ENCODE data around the gene CNIH3.
"Not testable (repeated sequence)": the region's sequence is repeated elsewhere in the genome, so short reads cannot be mapped to it uniquely, and the experiment has no call there.

CNIH3 gene

DNA sequence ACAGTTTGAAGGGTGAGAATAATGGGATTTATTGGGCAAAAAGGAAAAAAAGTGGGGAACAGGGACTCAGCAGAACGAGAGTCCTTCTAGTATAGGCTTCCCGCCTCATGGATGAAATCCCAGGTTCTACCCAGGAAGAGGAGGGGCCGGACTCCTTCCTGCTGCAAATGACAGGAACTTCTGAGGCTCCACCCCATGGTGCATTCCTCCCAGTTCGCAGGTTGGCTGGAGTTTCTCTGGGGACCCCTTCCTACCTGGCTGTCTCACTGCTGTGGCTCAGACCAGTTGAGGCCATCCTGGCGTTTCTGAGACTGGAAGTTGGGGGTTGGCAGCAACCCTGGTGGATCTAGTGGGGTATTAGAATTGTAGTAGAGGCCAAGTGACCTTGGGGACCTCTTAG lies 27.5 kb downstream of the CNIH3 start:
- no peak for DNase-seq (ENCODE audit: low read depth)

DNA sequence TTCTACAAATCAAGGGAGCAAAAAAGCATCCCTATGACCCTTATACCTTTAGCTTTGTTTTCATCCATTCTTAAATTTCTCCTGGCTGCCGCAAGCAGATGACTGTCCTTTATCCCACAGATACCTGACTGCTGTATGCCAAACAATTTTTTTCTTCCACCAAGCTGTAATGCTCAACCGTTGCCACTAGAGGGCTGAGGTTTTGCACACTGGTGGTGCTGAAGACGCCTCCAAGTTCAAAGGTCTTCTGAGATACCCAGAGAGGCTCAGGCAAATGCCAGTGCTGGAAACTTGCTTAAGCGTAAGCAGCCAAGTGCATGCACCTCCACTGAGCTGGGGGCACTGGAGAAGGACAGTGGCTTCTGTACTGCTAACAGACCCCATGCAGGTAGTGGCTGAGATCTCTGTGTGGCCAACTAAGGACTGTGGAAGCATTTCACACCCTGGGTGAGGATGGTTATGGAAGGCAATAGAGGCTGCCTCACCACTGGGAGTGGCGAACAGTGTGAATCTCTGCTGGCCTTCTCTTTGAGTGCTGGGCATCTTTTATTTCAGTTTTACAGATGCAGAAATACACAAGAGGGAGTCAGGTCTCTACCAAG lies 28.5 kb downstream of the CNIH3 start:
- peak; percentile 53 for DNase-seq (ENCODE audit: low read depth)

DNA sequence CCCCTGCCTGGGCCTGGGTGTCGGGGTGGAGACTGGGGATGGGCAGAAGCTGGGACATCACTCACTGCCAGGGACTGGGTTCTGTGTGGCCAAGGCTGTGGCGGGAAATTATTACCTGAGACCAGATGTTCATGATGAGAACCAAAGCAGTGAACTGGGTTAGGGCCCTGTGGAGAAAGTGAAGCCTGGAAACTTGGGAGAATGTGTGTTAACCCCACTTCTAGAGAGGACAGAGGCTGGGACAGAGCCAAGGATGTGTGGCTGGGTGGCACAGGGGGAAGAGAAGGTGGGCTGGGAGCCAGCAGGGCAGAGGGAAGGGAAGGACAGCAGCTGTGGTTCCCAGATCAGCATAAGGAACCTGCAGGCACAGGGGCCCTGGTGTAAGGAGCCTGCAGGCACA lies 31.3 kb downstream of the CNIH3 start:
- no peak for DNase-seq (ENCODE audit: low read depth)

DNA sequence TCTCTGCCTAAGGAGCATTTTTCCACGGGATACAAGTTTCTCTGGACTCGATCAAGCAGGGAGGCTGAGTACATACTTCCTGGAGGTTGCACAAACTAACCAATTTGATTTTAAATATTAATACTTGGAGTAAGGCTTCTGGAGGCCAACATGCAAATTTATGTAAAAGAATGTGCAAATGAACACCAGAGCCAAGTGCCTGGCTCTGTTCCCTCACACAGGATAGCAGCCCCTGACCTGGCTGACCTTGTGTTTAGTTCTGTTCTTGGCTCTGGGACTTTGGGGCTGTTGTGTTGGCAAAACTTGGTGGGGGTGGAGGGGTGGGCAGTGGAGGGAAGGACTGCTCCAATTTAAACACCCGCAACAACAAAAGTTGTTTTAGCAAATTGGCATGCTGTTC lies 34.2 kb downstream of the CNIH3 start:
- no peak for DNase-seq (ENCODE audit: low read depth)

DNA sequence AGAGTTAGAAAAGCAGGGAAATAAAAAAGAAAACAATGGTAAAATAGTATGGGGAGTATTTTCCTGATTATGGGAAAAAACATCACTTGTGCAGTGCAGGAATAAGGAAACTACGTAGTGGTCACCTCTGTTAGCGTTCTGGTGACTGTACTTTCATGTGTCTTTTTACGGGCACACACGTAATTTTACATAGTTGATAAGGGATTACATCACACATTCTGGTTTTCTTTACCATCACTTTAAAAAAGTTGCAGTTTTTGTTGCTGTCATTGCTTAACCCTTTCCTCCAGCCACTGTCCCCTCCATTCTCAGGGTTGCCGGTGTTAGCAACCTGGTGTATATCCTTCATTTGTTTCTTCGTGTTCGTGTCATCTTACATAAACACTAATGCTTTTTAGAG lies 35.1 kb downstream of the CNIH3 start:
- no peak for DNase-seq (ENCODE audit: low read depth)

DNA sequence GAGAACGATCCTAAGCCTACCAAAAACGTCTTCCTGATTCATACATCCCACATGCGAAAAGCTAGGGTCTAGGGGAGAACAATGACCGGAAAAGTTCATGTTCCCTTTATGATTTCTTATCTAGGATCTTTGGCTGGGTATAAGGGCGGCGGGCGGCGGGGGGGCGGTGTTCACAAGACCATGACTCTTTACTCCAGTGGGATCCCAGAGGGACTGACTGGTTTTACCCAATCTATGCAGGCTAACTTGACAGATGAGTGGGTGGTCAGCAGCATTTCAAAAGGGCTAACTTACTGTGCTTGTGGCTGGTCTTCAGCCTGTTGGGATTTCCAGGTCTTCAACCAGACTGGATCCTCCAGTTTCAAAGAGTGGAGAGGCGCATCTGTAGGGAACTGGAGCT lies 40.3 kb downstream of the CNIH3 start:
- DNase-seq (ENCODE audit: low read depth): no peak

DNA sequence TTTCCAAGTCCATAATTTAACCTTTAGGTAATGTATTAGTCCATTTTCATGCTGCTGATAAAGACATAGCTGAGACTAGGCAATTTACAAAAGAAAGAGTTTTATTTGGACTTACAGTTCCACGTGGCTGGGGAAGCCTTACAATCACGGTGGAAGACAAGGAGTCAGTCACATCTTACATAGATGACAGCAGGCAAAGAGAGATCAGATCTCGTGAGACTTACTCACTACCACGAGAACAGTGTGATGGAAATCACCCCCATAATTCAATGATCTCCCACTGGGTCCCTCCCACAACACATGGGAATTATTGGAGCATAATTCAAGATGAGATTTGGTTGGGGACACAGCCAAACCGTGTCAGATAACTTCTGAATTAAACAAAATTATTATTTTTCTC lies 44.0 kb downstream of the CNIH3 start:
- DNase-seq (ENCODE audit: low read depth): no peak

DNA sequence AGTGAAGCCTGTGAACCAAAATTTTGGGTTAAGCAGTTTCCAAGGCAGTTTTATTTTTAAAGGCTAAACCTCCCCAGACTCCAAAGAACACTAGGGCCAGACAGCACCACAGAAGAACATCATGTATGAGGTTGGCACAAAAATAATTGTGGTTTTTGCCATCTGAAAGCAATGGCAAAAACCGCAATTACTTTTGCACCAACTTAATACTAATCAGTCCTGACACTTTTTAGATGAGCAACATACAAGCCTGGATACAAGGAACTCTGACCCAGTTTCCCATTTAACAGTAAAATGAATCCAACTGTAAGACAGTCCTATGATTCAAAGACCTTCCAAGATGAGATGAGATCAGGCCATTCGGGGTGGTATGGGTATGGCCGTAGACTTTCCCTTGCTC lies 46.8 kb downstream of the CNIH3 start:
- DNase-seq (ENCODE audit: low read depth): no peak

DNA sequence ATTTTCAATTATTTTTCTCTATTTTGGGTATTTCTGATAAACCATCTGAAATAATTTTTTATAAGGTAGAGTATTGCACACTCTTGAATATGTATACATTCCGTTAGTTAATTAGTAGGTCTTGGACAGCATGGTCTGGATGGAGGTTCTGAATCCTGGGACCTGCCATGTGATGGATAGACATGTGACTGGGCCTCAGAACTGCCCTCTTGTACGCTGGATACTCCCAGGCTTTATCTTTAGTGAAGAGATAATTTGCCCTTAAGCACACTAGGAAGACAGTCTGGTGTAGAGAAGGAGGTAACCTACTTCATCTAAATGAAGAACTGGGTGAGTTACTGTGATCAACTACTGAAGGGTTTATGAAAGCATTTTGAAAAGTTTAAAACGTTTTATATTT lies 48.9 kb downstream of the CNIH3 start:
- DNase-seq (ENCODE audit: low read depth): no peak

DNA sequence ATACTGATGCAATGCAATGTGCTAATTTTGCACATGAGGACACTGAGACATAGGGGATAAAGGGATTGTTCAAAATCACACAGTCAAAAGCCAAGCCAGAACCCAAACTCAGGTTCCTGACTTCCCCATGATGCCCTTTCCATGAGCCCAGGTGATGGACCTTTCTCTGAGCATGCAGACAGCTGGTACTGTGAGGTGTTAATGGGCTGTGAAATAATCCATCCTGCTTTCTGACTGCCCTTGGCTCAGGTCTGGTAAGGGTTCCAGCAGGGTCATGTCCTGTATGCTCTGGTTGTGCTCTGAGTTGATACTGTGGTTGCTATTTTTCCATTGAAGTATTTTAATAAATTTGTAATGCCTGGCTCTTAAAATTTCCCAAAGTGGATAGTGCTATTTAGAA lies 50.0 kb downstream of the CNIH3 start:
- no peak for DNase-seq (ENCODE audit: low read depth)

DNA sequence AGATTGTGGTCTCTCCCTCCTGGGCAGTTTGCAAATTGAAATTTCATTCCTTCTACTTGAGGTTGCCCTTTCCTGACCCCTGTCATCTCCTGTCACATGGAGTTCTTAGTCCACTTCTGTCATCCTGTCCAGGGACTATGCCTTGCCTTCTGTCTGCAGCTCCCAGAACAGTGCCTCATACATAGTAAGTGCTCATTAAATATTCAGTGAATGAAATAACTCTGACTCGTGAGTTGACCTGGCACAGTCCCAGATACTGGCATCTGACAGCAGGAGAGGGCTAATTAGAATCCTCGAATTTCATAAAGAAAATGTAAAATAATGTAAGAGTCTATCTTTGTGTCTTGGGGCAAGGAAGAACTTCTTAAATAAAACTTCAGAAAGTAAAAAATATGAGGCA lies 50.8 kb downstream of the CNIH3 start:
- no peak for DNase-seq (ENCODE audit: low read depth)

DNA sequence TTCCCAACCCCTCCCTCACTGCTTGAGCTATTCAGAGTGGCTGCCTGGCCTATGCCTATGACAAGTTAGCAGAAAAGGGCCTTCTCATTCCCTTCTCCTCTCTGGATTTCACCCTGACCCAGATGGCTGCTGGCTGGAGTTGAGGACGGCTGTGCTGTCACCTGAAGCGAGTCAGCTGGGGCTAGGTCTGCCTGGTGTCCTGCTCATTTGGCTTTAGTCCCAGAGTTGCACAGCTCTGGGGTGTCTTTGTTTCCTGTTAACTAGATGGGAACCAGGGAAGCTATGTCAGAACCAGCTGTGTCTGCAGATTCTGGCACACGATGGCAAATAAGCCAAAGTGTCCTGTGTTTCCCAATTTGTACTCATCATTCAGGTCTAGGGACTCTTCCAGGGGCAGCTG lies 52.9 kb downstream of the CNIH3 start:
- DNase-seq (ENCODE audit: low read depth): no peak

DNA sequence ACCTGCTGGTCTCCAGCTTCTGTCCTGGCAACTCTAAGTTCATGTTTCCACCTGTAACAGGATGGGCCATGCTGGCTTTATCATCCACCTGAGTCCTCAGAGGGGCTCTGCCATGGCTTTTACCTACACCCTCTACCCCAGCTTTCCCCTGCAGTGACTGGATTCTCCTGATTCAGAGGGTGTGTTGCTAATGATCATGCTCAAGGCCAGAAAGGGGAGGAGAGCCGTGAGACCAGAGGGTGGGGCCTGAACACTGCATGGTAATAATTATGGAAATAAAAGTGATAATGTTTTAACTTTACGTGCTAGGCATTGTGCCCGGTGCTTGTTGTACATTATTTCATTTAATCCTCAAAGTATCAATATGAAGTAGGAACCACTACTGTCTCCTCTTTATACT lies 53.3 kb downstream of the CNIH3 start:
- no peak for DNase-seq (ENCODE audit: low read depth)

DNA sequence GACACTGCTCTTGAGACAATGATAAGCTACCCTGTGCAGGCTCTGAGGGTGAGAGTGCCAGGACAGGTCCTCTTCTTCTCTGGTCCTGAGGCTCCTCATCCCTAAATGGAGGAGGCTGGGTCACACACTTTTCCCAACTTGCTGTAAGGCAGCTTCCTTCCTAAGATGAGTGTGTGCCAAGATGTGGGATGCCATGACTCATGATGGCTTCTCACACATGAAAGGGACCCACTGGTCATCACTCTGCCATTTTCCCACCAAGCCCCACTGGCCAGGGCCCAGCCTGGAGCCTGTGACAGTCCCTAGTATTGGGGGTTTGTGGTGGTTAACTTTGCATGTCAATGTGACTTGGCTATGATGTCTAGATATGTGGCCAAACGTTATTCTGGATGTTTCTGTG lies 54.4 kb downstream of the CNIH3 start:
- peak; percentile 12 for DNase-seq (ENCODE audit: low read depth)

DNA sequence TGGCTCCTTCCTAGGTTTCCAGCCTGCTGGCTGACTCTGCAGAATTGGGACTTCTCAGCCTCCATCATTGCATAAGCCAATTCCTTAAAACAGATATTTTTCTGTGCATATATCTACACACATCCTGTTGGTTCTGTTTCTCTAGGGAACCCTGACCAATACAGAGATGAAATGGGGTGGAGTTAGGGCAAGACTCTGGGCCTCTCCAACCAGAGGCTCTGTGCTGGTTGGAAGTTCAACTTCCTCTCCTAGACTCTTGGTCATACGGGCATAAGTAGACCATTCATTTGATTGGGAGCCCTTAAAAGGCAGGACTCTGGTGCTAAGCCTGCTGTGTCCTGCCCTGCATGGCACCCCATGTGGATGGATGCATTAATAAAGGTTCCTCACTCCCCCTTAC lies 55.0 kb downstream of the CNIH3 start:
- DNase-seq (ENCODE audit: low read depth): no peak

DNA sequence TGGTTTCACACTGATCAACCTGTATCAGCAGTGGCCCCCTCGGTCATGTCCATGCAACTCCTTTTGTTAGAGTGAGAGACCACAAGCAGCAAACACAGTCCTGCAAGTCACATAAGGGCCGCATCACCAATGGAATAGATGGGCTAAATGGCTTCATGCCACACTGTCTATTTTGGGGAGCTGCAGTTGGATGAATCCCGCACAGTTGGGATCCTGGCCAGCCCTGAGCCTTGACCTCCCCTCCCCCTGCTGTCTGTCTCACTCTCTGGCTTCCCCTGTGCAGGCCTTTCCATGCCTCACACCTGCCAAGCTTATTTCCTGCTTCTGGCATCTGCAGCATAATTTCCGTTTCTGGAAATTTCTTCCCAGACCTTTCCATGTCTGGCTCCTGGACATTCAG lies 57.0 kb downstream of the CNIH3 start:
- no peak for DNase-seq (ENCODE audit: low read depth)

DNA sequence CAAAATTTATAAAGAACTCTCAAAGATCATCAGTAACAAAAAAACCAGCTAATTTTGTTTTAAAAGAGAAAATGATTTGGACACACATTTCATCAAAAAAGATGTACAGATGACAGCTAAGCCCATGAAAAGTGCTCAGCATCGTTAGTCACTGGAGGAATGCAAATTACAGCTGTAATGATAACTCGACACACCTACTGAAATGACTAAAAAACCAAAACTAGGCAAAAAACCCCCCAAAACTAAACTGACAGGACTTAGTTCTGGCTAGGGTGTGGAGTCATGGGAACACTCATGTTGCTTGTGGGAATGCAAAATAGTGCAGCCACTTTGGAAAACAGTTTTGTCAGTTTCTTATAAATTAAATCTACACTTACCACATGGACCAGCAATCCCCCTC lies 59.5 kb downstream of the CNIH3 start:
- DNase-seq (ENCODE audit: low read depth): no peak

DNA sequence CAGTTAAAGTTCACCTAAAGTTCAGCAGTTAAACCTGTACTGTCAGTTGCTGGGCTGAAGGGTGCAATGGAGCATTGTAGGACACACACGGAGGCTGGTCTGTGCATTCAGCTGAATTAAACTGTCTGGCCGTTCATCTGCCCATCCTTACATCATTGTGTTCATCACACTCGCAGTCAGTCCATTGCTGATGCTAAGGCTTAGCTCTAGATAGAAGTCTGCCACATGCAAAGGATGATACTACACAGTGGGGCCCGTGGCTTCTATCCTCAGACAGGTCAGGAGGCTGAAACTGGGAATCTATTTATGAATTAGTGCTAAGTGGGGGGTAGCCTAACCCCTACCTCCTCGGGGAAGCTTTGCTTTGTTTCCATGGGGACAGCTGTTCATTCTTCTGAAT lies 60.4 kb downstream of the CNIH3 start:
- no peak for DNase-seq (ENCODE audit: low read depth)

DNA sequence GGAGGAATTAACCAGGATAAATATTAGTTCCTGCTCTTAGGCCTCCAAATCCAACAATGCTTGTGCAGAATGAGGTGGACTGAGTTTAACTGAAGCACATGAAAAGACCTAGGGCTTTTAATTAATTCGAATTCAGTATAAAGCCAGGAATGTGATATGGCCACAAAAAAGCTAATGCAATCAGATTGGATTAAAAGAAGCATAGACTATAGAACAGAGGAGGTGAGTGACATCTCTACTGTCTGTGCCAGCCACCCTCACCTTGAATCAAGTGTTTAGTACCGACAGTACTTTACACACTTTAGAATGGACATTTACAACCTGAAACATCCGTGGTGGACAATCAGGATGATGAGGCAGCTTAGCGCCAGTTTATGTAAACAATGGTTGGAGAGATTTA lies 62.1 kb downstream of the CNIH3 start:
- no peak for DNase-seq (ENCODE audit: low read depth)

DNA sequence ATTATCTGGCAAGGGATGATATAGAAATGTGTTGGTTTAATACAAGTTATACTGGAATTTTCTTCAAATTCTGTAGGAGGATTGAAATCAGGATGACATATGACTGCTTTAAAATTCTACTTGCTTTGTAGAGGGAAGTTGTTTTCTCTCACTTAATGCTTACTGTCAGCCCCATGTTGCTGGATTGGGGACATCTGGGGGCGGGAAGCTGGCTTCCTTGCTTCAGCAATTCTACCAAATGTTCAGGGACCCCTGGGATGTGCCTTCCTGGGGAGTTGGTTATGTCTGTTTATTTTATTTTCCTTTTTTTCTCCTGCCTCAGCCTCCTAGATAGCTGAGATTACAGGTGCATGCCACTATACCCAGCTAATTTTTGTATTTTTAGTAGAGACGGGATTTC lies 63.5 kb downstream of the CNIH3 start:
- no peak for DNase-seq (ENCODE audit: low read depth)

DNA sequence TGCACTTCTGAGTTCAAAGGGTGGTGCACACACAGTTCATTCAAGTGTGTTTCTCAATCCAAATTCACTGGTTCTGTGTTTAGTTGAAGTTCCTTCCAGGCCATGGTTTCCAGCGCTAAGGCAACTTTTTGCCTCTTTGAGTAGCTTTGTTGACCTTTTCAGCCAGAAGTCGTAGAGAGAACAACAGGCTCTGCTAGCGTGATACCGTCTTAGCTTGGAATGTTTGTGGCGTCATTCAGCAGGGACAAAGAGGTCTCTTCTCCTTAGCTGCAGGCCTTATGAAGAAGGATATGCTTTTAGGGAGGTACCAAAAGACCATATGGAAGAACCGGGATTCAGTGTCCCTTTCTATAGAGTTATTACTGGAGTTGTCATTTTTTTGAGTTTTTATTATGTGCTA lies 65.7 kb downstream of the CNIH3 start:
- no peak for DNase-seq (ENCODE audit: low read depth)

DNA sequence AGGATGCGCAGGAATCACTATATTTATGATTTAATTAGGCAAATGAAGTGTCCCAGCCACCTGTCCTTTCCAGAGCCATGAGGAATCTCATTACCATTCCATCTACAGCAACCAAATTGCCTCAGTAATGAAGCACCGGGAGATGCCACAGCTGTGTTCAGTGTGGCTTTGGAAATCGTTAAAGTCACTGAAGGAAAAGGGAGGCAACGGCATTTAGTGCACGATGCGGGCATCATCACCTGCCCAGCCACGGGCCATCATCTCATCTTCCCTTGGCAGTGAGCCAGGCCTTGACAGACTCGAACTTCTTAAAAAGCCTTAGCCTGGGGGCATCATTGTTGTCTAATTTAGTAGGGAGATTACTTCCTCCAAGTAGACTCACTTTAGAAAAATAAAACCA lies 67.8 kb downstream of the CNIH3 start:
- DNase-seq (ENCODE audit: low read depth): no peak

DNA sequence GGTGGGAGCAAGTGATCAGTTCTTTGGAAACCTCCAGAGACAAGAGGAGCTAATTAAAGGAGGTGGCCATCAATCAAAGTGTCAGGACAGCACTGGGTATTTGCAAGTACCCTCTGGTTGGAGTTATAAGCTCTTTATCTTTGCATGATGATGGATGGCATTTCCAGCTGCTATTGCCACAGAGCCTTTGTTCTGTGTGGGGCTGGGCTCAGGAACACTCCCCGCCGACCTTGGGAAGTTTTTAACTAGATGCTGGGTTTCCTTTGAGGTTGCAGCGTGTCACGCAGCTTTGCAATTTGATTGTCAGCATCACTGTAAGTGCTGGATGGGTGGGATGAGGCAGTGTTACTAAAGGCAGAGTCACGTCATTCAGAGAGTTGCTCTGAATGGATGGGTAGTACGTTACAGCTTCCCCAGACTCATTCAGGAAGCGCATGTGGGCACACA lies 68.9 kb downstream of the CNIH3 start:
- no peak for DNase-seq (ENCODE audit: low read depth)

DNA sequence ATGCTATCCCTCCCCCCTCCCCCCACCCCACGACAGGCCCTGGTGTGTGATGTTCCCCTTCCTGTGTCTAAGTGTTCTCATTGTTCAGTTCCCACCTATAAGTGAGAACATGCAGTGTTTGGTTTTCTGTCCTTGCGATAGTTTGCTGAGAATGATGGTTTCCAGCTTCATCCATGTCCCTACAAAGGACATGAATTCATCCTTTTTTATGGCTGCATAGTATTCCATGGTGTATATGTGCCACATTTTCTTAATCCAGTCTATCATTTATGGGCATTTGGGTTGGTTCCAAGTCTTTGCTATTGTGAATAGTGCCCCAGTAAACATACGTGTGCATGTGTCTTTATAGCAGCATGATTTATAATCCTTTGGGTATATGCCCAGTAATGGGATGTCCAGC lies 70.0 kb downstream of the CNIH3 start:
- not testable (repeated sequence) for DNase-seq (ENCODE audit: low read depth)

DNA sequence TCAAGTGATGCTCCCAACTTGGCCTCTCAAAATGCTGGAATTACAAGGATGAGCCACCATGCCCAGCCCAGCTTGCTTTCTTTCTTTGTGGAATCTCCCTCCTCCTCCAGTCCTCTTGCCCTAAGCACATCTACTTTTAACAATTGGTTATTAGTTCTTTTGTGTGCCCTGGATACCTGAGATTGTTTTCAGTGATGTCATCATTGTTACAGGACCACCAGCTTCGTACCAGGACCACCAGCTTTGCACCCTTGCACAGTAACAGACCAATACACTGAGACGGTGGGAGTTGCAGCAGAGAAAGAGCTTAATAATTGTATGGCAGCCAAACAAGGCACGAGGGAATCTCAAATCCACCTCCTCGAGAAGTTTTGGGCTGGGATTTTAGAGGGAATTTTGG lies 71.3 kb downstream of the CNIH3 start:
- no peak for DNase-seq (ENCODE audit: low read depth)
